ENCODE data around the gene ST3GAL3.

The ST3GAL3 gene

DNA sequence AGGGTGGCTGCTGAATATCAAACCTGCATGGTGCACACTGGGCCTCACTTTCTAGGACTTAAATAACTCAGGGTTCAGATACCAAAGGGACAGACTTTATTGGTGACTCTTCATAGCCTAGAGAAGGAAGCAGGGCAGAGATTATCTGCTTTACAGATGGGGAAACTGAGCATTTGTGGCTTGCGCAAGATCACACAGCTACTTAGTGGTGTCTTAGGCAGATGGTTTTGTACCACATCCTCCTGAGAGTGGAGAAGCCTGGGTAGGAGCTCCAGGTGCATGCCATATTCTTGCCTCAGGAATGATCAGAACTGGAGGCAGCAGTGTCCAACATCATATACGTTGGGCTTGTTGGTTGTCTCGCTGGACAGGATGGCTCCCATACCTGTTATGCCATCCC, 255.7 kb downstream of the ST3GAL3 start:
- TF ChIP-seq SIN3A (IDR thresholded peaks at IDR 0.05; ENCODE audit: borderline replicate concordance, insufficient read depth, low read length) (no peak), FOXP2 (optimal IDR thresholded peaks at IDR 0.05; ENCODE audit: borderline replicate concordance, extremely low read depth, extremely low read length, insufficient read depth) (no peak), TAF1 (IDR thresholded peaks at IDR 0.05; ENCODE audit: borderline replicate concordance, insufficient read depth, low read length) (no peak), POLR2AphosphoS5 (IDR thresholded peaks at IDR 0.05; ENCODE audit: low read depth, low read length) (no peak)
- TF ChIP-seq, protein P1, sequence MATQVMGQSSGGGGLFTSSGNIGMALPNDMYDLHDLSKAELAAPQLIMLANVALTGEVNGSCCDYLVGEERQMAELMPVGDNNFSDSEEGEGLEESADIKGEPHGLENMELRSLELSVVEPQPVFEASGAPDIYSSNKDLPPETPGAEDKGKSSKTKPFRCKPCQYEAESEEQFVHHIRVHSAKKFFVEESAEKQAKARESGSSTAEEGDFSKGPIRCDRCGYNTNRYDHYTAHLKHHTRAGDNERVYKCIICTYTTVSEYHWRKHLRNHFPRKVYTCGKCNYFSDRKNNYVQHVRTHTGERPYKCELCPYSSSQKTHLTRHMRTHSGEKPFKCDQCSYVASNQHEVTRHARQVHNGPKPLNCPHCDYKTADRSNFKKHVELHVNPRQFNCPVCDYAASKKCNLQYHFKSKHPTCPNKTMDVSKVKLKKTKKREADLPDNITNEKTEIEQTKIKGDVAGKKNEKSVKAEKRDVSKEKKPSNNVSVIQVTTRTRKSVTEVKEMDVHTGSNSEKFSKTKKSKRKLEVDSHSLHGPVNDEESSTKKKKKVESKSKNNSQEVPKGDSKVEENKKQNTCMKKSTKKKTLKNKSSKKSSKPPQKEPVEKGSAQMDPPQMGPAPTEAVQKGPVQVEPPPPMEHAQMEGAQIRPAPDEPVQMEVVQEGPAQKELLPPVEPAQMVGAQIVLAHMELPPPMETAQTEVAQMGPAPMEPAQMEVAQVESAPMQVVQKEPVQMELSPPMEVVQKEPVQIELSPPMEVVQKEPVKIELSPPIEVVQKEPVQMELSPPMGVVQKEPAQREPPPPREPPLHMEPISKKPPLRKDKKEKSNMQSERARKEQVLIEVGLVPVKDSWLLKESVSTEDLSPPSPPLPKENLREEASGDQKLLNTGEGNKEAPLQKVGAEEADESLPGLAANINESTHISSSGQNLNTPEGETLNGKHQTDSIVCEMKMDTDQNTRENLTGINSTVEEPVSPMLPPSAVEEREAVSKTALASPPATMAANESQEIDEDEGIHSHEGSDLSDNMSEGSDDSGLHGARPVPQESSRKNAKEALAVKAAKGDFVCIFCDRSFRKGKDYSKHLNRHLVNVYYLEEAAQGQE (IDR thresholded peaks at IDR 0.05; ENCODE audit: insufficient read depth in 1 of 2, low read depth in 2 of 2, low read length in 2 of 2) = no peak

DNA sequence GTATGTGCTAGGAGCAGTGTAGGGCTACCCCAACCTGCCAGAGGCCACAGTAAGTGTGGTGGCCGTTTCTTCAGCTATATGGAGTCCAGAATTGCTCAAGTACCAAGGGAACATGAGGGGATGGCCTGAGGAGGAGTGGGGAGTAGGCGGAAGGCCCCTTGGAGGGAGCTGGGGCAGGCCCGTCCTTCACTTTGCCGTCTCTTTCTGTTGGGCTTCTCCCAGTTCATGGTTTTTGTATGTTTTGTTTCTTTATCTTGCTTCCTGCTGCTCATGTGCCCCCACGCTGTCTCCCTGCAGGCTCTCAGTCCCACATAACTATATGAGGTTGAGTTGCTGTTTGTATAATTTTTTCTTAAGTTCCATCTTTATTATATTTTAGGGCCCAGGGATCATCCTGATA, 256.6 kb downstream of the ST3GAL3 start:
- no peak for TF ChIP-seq SIN3A (IDR thresholded peaks at IDR 0.05; ENCODE audit: borderline replicate concordance, insufficient read depth, low read length)
- TF ChIP-seq, protein P1 (IDR thresholded peaks at IDR 0.05; ENCODE audit: insufficient read depth in 1 of 2, low read depth in 2 of 2, low read length in 2 of 2) = no peak
- TF ChIP-seq FOXP2 (optimal IDR thresholded peaks at IDR 0.05; ENCODE audit: borderline replicate concordance, extremely low read depth, extremely low read length, insufficient read depth) = no peak
- TF ChIP-seq TAF1 (IDR thresholded peaks at IDR 0.05; ENCODE audit: borderline replicate concordance, insufficient read depth, low read length) = no peak
- no peak for TF ChIP-seq POLR2AphosphoS5 (IDR thresholded peaks at IDR 0.05; ENCODE audit: low read depth, low read length)

GRCh38 chr1:43965316-43965715, 258.0 kb downstream of the ST3GAL3 start:
- no peak for TF ChIP-seq SIN3A (IDR thresholded peaks at IDR 0.05; ENCODE audit: borderline replicate concordance, insufficient read depth, low read length)
- TF ChIP-seq TAF1 (IDR thresholded peaks at IDR 0.05; ENCODE audit: borderline replicate concordance, insufficient read depth, low read length) = no peak
- no peak for TF ChIP-seq POLR2AphosphoS5 (IDR thresholded peaks at IDR 0.05; ENCODE audit: low read depth, low read length)
- TF ChIP-seq FOXP2 (optimal IDR thresholded peaks at IDR 0.05; ENCODE audit: borderline replicate concordance, extremely low read depth, extremely low read length, insufficient read depth) = no peak
- TF ChIP-seq, protein P1 (IDR thresholded peaks at IDR 0.05; ENCODE audit: insufficient read depth in 1 of 2, low read depth in 2 of 2, low read length in 2 of 2) = no peak

DNA sequence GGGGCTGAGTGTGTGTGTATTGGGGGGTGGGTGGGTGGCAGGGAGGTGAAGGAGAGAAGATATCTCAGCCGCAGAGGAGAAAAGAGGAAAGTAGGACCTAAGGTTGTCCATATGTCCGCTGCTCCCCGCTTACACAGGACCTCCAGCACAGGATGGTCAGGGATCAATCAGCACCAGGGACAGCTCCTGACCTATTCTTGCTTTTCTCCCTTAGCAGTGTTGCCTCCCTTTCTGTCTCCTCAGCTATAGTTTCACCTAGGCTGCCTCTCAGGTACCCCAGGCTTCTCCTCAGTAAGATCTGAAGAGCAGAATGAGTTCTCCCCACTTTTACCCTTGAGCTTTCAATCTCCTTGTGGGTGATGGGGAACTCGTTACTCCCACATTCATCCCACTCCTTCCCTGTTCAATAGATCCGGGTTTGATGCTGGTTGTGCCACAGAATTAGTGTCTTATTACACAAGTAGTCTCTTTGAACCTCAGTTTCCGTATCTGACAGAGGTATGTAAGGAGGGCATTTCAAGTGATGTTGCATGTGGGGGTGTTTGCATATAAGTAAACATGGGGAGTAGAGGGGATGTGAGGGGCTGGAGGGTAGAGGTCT, 261.1 kb downstream of the ST3GAL3 start:
- TF ChIP-seq TAF1 (IDR thresholded peaks at IDR 0.05; ENCODE audit: borderline replicate concordance, insufficient read depth, low read length) (no peak), POLR2AphosphoS5 (IDR thresholded peaks at IDR 0.05; ENCODE audit: low read depth, low read length) (no peak), SIN3A (IDR thresholded peaks at IDR 0.05; ENCODE audit: borderline replicate concordance, insufficient read depth, low read length) (no peak), FOXP2 (optimal IDR thresholded peaks at IDR 0.05; ENCODE audit: borderline replicate concordance, extremely low read depth, extremely low read length, insufficient read depth) (no peak)
- TF ChIP-seq, protein P1 (IDR thresholded peaks at IDR 0.05; ENCODE audit: insufficient read depth in 1 of 2, low read depth in 2 of 2, low read length in 2 of 2) = peak; percentile 94 to 97

Measured in PFSK-1 (cell line).